ENCODE measurements around the gene SSTR1.

SSTR1 gene

GRCh38 chr14:38207736-38208617 is at the start of gene SSTR1:
TSS of gene SSTR1 (plus strand) at chr14:38207904. CDS start at chr14:38209390, 1,486 bp downstream.
- H3K36me3 ChIP-seq (ENCODE audit: control insufficient read depth, low read depth, low read length) = no peaks in the 10 kb centered on the region
- peaks cover 80% of the 10 kb centered on the region for H3K27me3 ChIP-seq (ENCODE audit: control insufficient read depth, insufficient read depth, low read length)

DNA sequence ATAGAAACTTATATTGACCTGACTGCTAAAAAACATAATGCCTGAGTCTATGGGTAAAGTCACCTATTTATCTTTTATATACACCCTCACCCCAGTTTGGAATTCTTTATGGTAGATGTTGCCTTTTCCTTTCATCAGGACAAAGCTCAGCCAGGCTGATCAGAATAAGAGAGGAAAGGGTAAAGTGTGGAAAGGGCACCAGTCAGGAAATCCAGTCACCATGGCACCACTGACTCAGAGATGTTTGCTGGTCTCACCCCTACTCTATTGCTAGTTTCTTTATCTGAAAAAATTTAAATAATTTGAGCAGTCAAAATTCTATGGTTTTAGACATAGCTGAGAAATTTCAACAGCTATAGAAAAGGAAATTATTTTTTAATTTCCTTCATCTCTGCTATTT is 49.2 kb upstream of the SSTR1 start:
- H3K4me1 ChIP-seq (ENCODE audit: control insufficient read depth, low read depth, low read length) = peaks cover 12% of the 10 kb centered on the region
- H3K4me3 ChIP-seq (ENCODE audit: low read length) = no peak overlapping the region
- no peaks in the 10 kb centered on the region for H3K9me3 ChIP-seq (ENCODE audit: control insufficient read depth, low read depth, low read length)
- H3K36me3 ChIP-seq (ENCODE audit: control insufficient read depth, low read depth, low read length) = no peaks in the 10 kb centered on the region
- no peak overlapping the region for H3K9ac ChIP-seq (ENCODE audit: low read length)
- H3K27ac ChIP-seq (ENCODE audit: low read length) = no peak overlapping the region
- no peaks in the 10 kb centered on the region for H3K27me3 ChIP-seq (ENCODE audit: control insufficient read depth, insufficient read depth, low read length)

More at GRCh38 chr14:38207736-38208617, at the start of gene SSTR1:
- peaks cover 8% of the 10 kb centered on the region for H3K4me1 ChIP-seq (ENCODE audit: control insufficient read depth, low read depth, low read length)
- H3K27ac ChIP-seq (ENCODE audit: low read length) = no peak within 1 kb of the TSS
- H3K9me3 ChIP-seq (ENCODE audit: control insufficient read depth, low read depth, low read length) = no peaks in the 10 kb centered on the region
- peak within 1 kb of the TSS; percentile 54 for H3K4me3 ChIP-seq (ENCODE audit: low read length)
- no peak within 1 kb of the TSS for H3K9ac ChIP-seq (ENCODE audit: low read length)

DNA sequence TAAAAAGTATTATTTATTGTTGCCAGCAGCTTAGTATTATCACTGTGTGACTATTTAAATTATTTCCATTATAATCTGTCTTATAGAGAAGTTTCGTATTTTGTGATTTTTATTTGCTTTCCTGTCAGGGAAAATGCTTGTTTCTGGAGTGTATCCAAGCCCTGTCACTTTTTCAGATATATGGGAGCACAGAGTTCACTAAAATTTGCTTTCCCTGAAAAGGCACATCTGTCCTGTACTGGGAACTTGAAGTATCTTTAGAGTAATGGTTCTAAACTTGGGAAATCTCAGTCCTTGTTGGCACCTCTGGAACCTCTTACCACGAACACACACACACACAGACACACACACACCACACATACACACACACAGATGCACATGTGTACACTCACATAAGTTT is 39.3 kb upstream of the SSTR1 start:
- Histone ChIP-seq H3K9me3 (ENCODE audit: control insufficient read depth, low read depth, low read length) (no peaks in the 10 kb centered on the region), H3K9ac (ENCODE audit: low read length) (no peak overlapping the region), H3K27ac (ENCODE audit: low read length) (no peak overlapping the region), H3K27me3 (ENCODE audit: control insufficient read depth, insufficient read depth, low read length) (no peaks in the 10 kb centered on the region), H3K36me3 (ENCODE audit: control insufficient read depth, low read depth, low read length) (no peaks in the 10 kb centered on the region), H3K4me1 (ENCODE audit: control insufficient read depth, low read depth, low read length) (peaks cover 5% of the 10 kb centered on the region), H3K4me3 (ENCODE audit: low read length) (no peak overlapping the region)

- no peak overlapping the region for H3K9ac ChIP-seq (ENCODE audit: low read length)
- H3K27me3 ChIP-seq (ENCODE audit: control insufficient read depth, insufficient read depth, low read length) = no peaks in the 10 kb centered on the region
Observed at GRCh38 chr14:38171197-38171596, 36.5 kb upstream of the SSTR1 start.

DNA sequence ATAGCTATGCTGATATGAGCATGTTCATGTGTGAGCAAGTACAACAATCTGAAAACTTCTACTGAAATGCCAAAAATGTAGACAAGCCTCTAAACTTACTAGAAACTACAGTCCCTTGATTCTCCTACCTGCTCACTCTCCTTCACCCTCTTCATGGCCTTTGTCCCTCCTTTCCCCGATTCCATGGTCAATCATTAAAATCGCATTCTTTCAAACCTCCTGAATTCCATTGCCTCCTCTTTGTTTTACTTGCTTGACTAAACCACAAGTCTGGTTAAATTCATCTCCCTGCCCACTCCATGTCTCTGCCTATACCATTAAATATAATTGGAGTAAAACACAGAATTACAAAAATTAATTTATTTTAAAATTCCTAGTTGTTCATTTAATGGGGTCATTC is 33.0 kb upstream of the SSTR1 start:
- H3K9me3 ChIP-seq (ENCODE audit: control insufficient read depth, low read depth, low read length) = no peaks in the 10 kb centered on the region
- no peak overlapping the region for H3K9ac ChIP-seq (ENCODE audit: low read length)
- no peak overlapping the region for H3K4me3 ChIP-seq (ENCODE audit: low read length)
- no peak overlapping the region for H3K27ac ChIP-seq (ENCODE audit: low read length)
- H3K27me3 ChIP-seq (ENCODE audit: control insufficient read depth, insufficient read depth, low read length) = no peaks in the 10 kb centered on the region
- H3K36me3 ChIP-seq (ENCODE audit: control insufficient read depth, low read depth, low read length) = no peaks in the 10 kb centered on the region
- no peaks in the 10 kb centered on the region for H3K4me1 ChIP-seq (ENCODE audit: control insufficient read depth, low read depth, low read length)

More at GRCh38 chr14:38171197-38171596, 36.5 kb upstream of the SSTR1 start:
- Histone ChIP-seq H3K4me1 (ENCODE audit: control insufficient read depth, low read depth, low read length) (no peaks in the 10 kb centered on the region), H3K36me3 (ENCODE audit: control insufficient read depth, low read depth, low read length) (no peaks in the 10 kb centered on the region), H3K27ac (ENCODE audit: low read length) (no peak overlapping the region), H3K4me3 (ENCODE audit: low read length) (no peak overlapping the region), H3K9me3 (ENCODE audit: control insufficient read depth, low read depth, low read length) (no peaks in the 10 kb centered on the region)

DNA sequence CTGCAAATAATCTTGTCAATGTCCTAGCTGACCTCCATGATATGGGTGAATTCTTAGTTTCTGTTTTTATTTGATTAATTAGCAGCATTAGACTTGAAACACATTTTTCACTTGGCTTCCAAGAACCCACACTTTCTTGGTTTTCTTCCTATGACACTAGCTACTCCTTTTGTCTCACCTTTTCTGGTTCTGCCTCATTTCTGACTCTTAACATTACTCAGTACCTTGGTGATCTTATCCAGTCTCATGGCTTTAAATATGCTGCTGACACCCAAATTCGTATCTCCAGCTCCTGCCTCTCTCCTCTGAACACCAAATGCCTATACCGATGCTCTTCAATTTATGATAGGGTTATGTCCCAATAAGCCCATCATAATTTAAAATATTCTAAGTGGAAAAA is 32.0 kb upstream of the SSTR1 start:
- H3K36me3 ChIP-seq (ENCODE audit: control insufficient read depth, low read depth, low read length) = no peaks in the 10 kb centered on the region
- H3K27ac ChIP-seq (ENCODE audit: low read length) = no peak overlapping the region
- H3K4me3 ChIP-seq (ENCODE audit: low read length) = no peak overlapping the region
- H3K9ac ChIP-seq (ENCODE audit: low read length) = no peak overlapping the region
- H3K9me3 ChIP-seq (ENCODE audit: control insufficient read depth, low read depth, low read length) = no peaks in the 10 kb centered on the region
- no peaks in the 10 kb centered on the region for H3K27me3 ChIP-seq (ENCODE audit: control insufficient read depth, insufficient read depth, low read length)
- H3K4me1 ChIP-seq (ENCODE audit: control insufficient read depth, low read depth, low read length) = no peaks in the 10 kb centered on the region

DNA sequence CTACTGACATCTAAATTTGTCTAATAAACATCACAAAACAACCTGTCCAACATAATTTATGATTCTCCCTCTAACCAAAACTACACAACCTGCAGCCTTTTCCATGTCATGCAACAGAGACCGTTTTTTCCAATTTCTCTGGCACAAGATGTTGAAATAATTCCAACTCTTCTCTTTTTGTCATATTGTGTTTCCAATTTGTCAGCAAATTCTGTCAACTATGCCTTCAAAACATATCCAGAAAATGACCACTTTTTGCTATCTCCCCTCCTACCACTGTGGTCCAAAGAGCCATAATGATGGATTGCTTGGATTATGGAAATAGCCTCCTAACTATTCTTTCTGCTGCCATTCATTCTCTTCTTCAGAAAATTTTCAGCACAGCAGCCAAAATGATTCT is 31.3 kb upstream of the SSTR1 start:
- Histone ChIP-seq H3K36me3 (ENCODE audit: control insufficient read depth, low read depth, low read length) (no peaks in the 10 kb centered on the region), H3K27me3 (ENCODE audit: control insufficient read depth, insufficient read depth, low read length) (no peaks in the 10 kb centered on the region), H3K4me3 (ENCODE audit: low read length) (no peak overlapping the region), H3K4me1 (ENCODE audit: control insufficient read depth, low read depth, low read length) (no peaks in the 10 kb centered on the region), H3K9ac (ENCODE audit: low read length) (no peak overlapping the region), H3K9me3 (ENCODE audit: control insufficient read depth, low read depth, low read length) (no peaks in the 10 kb centered on the region), H3K27ac (ENCODE audit: low read length) (no peak overlapping the region)

DNA sequence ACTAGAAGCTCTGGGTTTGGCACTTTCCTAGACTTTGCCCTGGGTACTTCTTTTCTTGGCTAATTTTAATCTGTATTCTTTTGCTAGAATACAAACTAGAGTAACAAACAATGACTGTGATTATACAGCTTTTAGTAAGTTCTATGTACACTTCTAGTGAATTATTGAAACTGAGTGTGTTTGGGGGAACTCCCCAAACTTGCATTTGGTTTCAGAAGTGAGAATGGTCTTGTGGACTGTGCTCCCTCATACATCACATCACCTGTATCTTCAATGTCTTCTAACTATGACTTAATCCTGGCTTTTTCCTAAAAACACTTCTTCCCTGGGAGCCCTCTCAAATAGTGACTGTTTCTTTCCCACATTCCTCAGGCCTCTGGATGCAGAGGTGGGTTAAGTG is 23.6 kb upstream of the SSTR1 start:
- Histone ChIP-seq H3K4me1 (ENCODE audit: control insufficient read depth, low read depth, low read length) (peaks cover 11% of the 10 kb centered on the region), H3K9ac (ENCODE audit: low read length) (no peak overlapping the region), H3K36me3 (ENCODE audit: control insufficient read depth, low read depth, low read length) (no peaks in the 10 kb centered on the region)

GRCh38 chr14:38185671-38186070 is 22.0 kb upstream of the SSTR1 start:
- H3K27me3 ChIP-seq (ENCODE audit: control insufficient read depth, insufficient read depth, low read length) = no peaks in the 10 kb centered on the region
- H3K36me3 ChIP-seq (ENCODE audit: control insufficient read depth, low read depth, low read length) = no peaks in the 10 kb centered on the region
- no peak overlapping the region for H3K9ac ChIP-seq (ENCODE audit: low read length)
- no peak overlapping the region for H3K27ac ChIP-seq (ENCODE audit: low read length)
- H3K9me3 ChIP-seq (ENCODE audit: control insufficient read depth, low read depth, low read length) = no peaks in the 10 kb centered on the region
- no peak overlapping the region for H3K4me3 ChIP-seq (ENCODE audit: low read length)
- H3K4me1 ChIP-seq (ENCODE audit: control insufficient read depth, low read depth, low read length) = peaks cover 24% of the 10 kb centered on the region

More for the DNA sequence above, 23.6 kb upstream of the SSTR1 start:
- H3K27ac ChIP-seq (ENCODE audit: low read length) = no peak overlapping the region
- no peak overlapping the region for H3K4me3 ChIP-seq (ENCODE audit: low read length)
- no peaks in the 10 kb centered on the region for H3K9me3 ChIP-seq (ENCODE audit: control insufficient read depth, low read depth, low read length)
- no peaks in the 10 kb centered on the region for H3K27me3 ChIP-seq (ENCODE audit: control insufficient read depth, insufficient read depth, low read length)

GRCh38 chr14:38186216-38186615 is 21.5 kb upstream of the SSTR1 start:
- peaks cover 24% of the 10 kb centered on the region for H3K4me1 ChIP-seq (ENCODE audit: control insufficient read depth, low read depth, low read length)

DNA sequence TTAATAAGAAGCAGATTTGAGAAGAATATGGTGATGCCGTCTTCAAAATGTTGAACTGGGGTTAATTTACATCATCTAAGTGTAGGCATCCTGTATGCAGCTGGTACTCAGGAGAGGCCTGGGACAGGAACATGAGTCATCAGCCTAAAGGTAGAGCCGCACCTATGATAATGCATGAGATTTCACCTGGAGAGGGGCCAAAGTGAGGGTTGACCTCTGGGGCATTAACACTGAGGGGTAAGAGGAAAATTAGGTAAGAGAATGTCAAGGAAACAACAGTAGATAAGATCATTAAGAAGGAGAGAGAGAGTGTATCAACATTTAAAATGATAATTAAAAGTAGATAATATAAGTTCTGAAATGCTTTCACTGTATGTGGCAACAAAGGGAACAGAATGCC is 20.2 kb upstream of the SSTR1 start:
- Histone ChIP-seq H3K27me3 (ENCODE audit: control insufficient read depth, insufficient read depth, low read length) (no peaks in the 10 kb centered on the region), H3K4me1 (ENCODE audit: control insufficient read depth, low read depth, low read length) (peaks cover 24% of the 10 kb centered on the region), H3K9ac (ENCODE audit: low read length) (no peak overlapping the region), H3K27ac (ENCODE audit: low read length) (no peak overlapping the region), H3K4me3 (ENCODE audit: low read length) (no peak overlapping the region), H3K36me3 (ENCODE audit: control insufficient read depth, low read depth, low read length) (no peaks in the 10 kb centered on the region), H3K9me3 (ENCODE audit: control insufficient read depth, low read depth, low read length) (no peaks in the 10 kb centered on the region)

More at GRCh38 chr14:38186216-38186615, 21.5 kb upstream of the SSTR1 start:
- H3K36me3 ChIP-seq (ENCODE audit: control insufficient read depth, low read depth, low read length) = no peaks in the 10 kb centered on the region
- no peak overlapping the region for H3K9ac ChIP-seq (ENCODE audit: low read length)
- no peaks in the 10 kb centered on the region for H3K27me3 ChIP-seq (ENCODE audit: control insufficient read depth, insufficient read depth, low read length)
- no peak overlapping the region for H3K4me3 ChIP-seq (ENCODE audit: low read length)
- no peaks in the 10 kb centered on the region for H3K9me3 ChIP-seq (ENCODE audit: control insufficient read depth, low read depth, low read length)
- H3K27ac ChIP-seq (ENCODE audit: low read length) = no peak overlapping the region
